GM19397 (cell line): ENCODE data around the gene ADM2.

Experiments used
- ATAC-seq: cut with Tn5 transposase; IDR thresholded peaks from one replicate; pipeline ENCODE4 v1.9.1; 2021; ENCODE audit warnings: mild to moderate bottlenecking, moderate library complexity; ENCODE audit not compliant: unreplicated experiment

The ADM2 gene

GRCh38 chr22:50523806-50524675 lies 42.7 kb downstream of the ADM2 start:
- no peak for ATAC-seq

GRCh38 chr22:50524676-50525103 lies 43.3 kb downstream of the ADM2 start:
- no peak for ATAC-seq

GRCh38 chr22:50525104-50525857 lies 43.9 kb downstream of the ADM2 start, which contains the start of gene SCO2:
Gene SCO2, minus strand, starts transcription at chr22:50525598. Its CDS starts 1,187 bp downstream, at chr22:50524411.
- ATAC-seq, result peak; percentile 46

- ATAC-seq, result peak; percentile 11
Measured at GRCh38 chr22:50525858-50526107, 44.4 kb downstream of the ADM2 start.

- peak; percentile 23 for ATAC-seq
Measured at GRCh38 chr22:50526108-50526833, 44.9 kb downstream of the ADM2 start.

GRCh38 chr22:50526834-50527801 lies 45.8 kb downstream of the ADM2 start:
- ATAC-seq, result no peak

- ATAC-seq, result no peak
Measured at GRCh38 chr22:50527921-50528681, 46.8 kb downstream of the ADM2 start.

- ATAC-seq, result no peak
Measured at GRCh38 chr22:50528682-50529415, 47.5 kb downstream of the ADM2 start.

GRCh38 chr22:50529416-50529896 lies 48.1 kb downstream of the ADM2 start:
- no peak for ATAC-seq

- peak; percentile 24 for ATAC-seq
Measured at GRCh38 chr22:50529897-50530579, 48.7 kb downstream of the ADM2 start, which contains the start of gene TYMP. Gene TYMP, minus strand, starts transcription at chr22:50530012. Its CDS starts 303 bp downstream, at chr22:50529709.

GRCh38 chr22:50530580-50530876 lies 49.2 kb downstream of the ADM2 start:
- no peak for ATAC-seq

- ATAC-seq, result no peak
Measured at GRCh38 chr22:50530877-50531545, 49.7 kb downstream of the ADM2 start.

- ATAC-seq, result no peak
Measured at GRCh38 chr22:50531546-50531961, 50.2 kb downstream of the ADM2 start.

- no peak for ATAC-seq
Measured at GRCh38 chr22:50531962-50532674, 50.8 kb downstream of the ADM2 start.

- no peak for ATAC-seq
Measured at GRCh38 chr22:50532824-50533796, 51.8 kb downstream of the ADM2 start.
